Left colon (tissue), 2 donors: ENCODE data around the gene DRP2. TPM values are rescaled to one million over a fixed set of nuclear protein-coding genes. Genes with fewer than 3 reads are reported as not detected.

Source experiments
- total RNA-seq, 2 donors: library from RNA; stranded (reverse); fragmentation: NEBNext Ultra II Directional; extraction: Animal tissue kit (Norgen Biotek cat#: 25700); gene quantifications; one replicate each; pipeline ENCODE4 v1.2.1, GENCODE V29; 2021
- donor health status: DM: no; HTN: no; CAD: no.
- donor health status: DM: yes; HTN: yes; CAD: no.

The DRP2 gene
- total RNA-seq, 2 donors from 2014 or later = 0.21 to 0.73 TPM

Other genes starting within 250 kb of the DRP2 start
- 10 to 100 TPM; 22.8 to 29.9 TPM for gene TRMT2B, start 167.7 kb upstream of the DRP2 start, total RNA-seq
- 1 to 10 TPM in 1 of 2 donors, under 1 TPM in 1; 0.76 to 3.9 TPM for gene TMEM35A, start 140.9 kb upstream of the DRP2 start, total RNA-seq
- gene CENPI, start 121.6 kb upstream of the DRP2 start, total RNA-seq = 1 to 10 TPM; 2.0 to 5.6 TPM
- under 1 TPM in 1 of 2 donors, not detected in 1; 0.20 TPM for gene TAF7L, start 71.5 kb downstream of the DRP2 start, total RNA-seq
- gene TIMM8A, start 129.0 kb downstream of the DRP2 start, total RNA-seq = 10 to 100 TPM; 13.0 to 16.9 TPM
- 1 to 10 TPM; 1.7 to 5.4 TPM for gene BTK, start 166.4 kb downstream of the DRP2 start, total RNA-seq
- 100 to 1,000 TPM; 136 to 165 TPM for gene RPL36A, start 171.2 kb downstream of the DRP2 start, total RNA-seq
- gene GLA, start 188.1 kb downstream of the DRP2 start, total RNA-seq = 10 to 100 TPM; 16.9 to 20.2 TPM
- gene HNRNPH2, start 188.4 kb downstream of the DRP2 start, total RNA-seq = 10 to 100 TPM; 57.7 to 61.3 TPM